A673 (cell line): ENCODE measurements around the gene RMDN3. TPM values are rescaled to one million over a fixed set of nuclear protein-coding genes. Genes with fewer than 3 reads are reported as not detected.

ENCODE experiments used
- BruUV-seq: library from RNA; stranded (reverse); fragments of 400-500 nt; replicated peaks from 2 replicates; lab custom pipeline; 2021; lab: Mats Ljungman, UMichigan
- CTCF ChIA-PET: fragments of 300-600 bp; sonication (Branson Sonifier 250); formaldehyde crosslinking; loops from one replicate; lab custom pipeline; 2022; ENCODE audit warnings: antibody characterized with exemption; lab: Charles Lee
- POLR2A ChIA-PET: fragments of 300-600 bp; sonication (Branson Sonifier 250); formaldehyde crosslinking; loops from one replicate; lab custom pipeline; 2022; ENCODE audit warnings: antibody characterized with exemption; ENCODE audit not compliant: low non-redundant PET; lab: Charles Lee
- DNase-seq: peaks from one replicate; pipeline ENCODE4 v3.0.0-alpha.2; 2015; ENCODE audit warnings: low spot score
- H3K27ac ChIP-seq: fragments of 200-600 bp; sonication (generic); 2 replicates; pipeline ENCODE4 v1.5.1; 2016; ENCODE audit warnings: mixed run types, low read depth, mild to moderate bottlenecking, mixed read lengths, antibody characterized with exemption, low read length; ENCODE audit not compliant: poor library complexity, severe bottlenecking
- H3K27me3 ChIP-seq: fragments of 200-600 bp; sonication (generic); replicated peaks from 2 replicates; pipeline ENCODE4 v1.6.1; 2017; ENCODE audit warnings: mixed run types, low read depth, mild to moderate bottlenecking, mixed read lengths, antibody characterized with exemption, low read length; ENCODE audit not compliant: insufficient read depth, poor library complexity
- H3K36me3 ChIP-seq: fragments of 200-600 bp; sonication (generic); 2 replicates; pipeline ENCODE4 v1.6.1; 2016; ENCODE audit warnings: mixed run types, mild to moderate bottlenecking, mixed read lengths, antibody characterized with exemption, low read length; ENCODE audit not compliant: insufficient read depth, poor library complexity, severe bottlenecking
- H3K4me1 ChIP-seq: fragments of 200-600 bp; sonication (generic); 2 replicates; pipeline ENCODE4 v1.6.1; 2017; ENCODE audit warnings: mixed run types, mild to moderate bottlenecking, mixed read lengths, antibody characterized with exemption, low read length; ENCODE audit not compliant: insufficient read depth, poor library complexity, severe bottlenecking
- H3K4me3 ChIP-seq: fragments of 200-600 bp; sonication (generic); 2 replicates; pipeline ENCODE4 v1.5.1; 2016; ENCODE audit warnings: low read depth, mixed run types, mild to moderate bottlenecking, mixed read lengths, low read length; ENCODE audit not compliant: poor library complexity, severe bottlenecking
- H3K9me3 ChIP-seq: fragments of 200-600 bp; sonication (generic); 2 replicates; pipeline ENCODE4 v1.6.1; 2016; ENCODE audit warnings: mixed run types, low read depth, mild to moderate bottlenecking, mixed read lengths, antibody characterized with exemption, low read length; ENCODE audit not compliant: poor library complexity, severe bottlenecking
- EZH2 ChIP-seq: fragments of 200-600 bp; sonication (generic); IDR thresholded peaks from 2 replicates; pipeline ENCODE4 v1.6.1; 2017; ENCODE audit warnings: borderline replicate concordance, low read depth, mild to moderate bottlenecking, mixed read lengths, antibody characterized with exemption, low read length; ENCODE audit not compliant: poor library complexity, severe bottlenecking
- intact Hi-C: fragments of 100-400 bp; cut with micrococcal nuclease; formaldehyde crosslinking; loops from one replicate; pipeline ENCODE4 v1.10.0; 2022; ENCODE audit not compliant: unreplicated experiment
- total RNA-seq: library from RNA; stranded (reverse); gene quantifications from 2 replicates; pipeline ENCODE4 v1.2.3, GENCODE V29; 2021
- TF ChIP-seq, protein P1 (sequence below): fragments of 300-800, 200-600 bp; sonication (generic); conservative IDR thresholded peaks from 2 replicates; pipeline ENCODE4 v1.5.1; 2017; ENCODE audit warnings: low read depth, mild to moderate bottlenecking, antibody characterized with exemption, low read length, moderate library complexity, mixed read lengths

The RMDN3 gene
- total RNA-seq, 1 experiment from 2014 or later: 50.8 TPM

DNA sequence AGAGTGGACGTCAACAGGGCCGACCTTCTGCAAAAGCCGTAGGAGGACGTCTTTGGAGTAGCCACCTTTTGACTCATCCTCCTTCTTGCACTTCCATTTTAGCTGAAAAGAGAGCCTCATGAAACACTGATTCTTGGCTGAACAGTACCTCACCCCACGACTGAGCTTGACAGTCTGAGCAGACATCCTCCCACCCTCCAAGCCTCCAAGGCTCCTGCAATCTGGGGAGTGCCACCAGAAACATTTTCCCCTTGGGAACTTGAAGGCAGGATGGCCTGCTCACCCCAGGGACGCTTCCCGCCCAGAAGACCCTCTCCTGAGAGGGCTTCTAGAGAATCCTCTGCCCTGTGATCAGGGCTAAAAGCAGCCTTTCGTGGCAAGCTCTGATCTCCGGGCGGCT, 20.0 kb upstream of the RMDN3 start:
- Histone ChIP-seq H3K4me1 (no peaks in the 10 kb centered on the region), H3K4me3 (no peak overlapping the region), H3K27ac (no peak overlapping the region), H3K27me3 (no peaks in the 10 kb centered on the region), H3K9me3 (no peaks in the 10 kb centered on the region), H3K36me3 (peaks cover 33% of the 10 kb centered on the region)
- TF ChIP-seq EZH2: no peak
- TF ChIP-seq, protein P1, sequence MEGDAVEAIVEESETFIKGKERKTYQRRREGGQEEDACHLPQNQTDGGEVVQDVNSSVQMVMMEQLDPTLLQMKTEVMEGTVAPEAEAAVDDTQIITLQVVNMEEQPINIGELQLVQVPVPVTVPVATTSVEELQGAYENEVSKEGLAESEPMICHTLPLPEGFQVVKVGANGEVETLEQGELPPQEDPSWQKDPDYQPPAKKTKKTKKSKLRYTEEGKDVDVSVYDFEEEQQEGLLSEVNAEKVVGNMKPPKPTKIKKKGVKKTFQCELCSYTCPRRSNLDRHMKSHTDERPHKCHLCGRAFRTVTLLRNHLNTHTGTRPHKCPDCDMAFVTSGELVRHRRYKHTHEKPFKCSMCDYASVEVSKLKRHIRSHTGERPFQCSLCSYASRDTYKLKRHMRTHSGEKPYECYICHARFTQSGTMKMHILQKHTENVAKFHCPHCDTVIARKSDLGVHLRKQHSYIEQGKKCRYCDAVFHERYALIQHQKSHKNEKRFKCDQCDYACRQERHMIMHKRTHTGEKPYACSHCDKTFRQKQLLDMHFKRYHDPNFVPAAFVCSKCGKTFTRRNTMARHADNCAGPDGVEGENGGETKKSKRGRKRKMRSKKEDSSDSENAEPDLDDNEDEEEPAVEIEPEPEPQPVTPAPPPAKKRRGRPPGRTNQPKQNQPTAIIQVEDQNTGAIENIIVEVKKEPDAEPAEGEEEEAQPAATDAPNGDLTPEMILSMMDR: no peak
- no peak for DNase-seq
- ChIA-PET POLR2A (no interaction called here), CTCF (no interaction called here)
- intact Hi-C loops: no loop called here
- no TSS peak for BruUV-seq

DNA sequence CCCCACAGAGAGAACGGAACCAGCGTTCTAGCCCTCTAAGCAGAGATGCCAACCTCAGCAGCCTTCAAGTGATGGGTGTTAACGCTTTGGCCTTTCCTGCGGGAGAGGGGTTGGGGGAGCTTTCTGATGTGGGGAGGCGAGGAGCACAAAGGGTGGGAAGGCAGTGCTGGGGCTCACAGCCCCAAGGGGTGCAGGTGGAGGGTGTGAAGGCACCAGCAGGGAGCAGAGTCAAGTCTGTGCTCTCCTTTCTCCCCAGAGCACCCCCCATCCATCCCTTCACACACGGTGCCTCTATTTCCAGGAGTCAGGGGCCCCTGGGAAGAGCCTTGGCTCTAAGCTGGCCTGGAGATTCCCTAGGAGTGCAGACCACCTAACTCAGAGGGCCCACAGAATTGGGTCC, 18.8 kb upstream of the RMDN3 start:
- H3K4me3 ChIP-seq: no peak overlapping the region
- H3K9me3 ChIP-seq: no peaks in the 10 kb centered on the region
- intact Hi-C loops: no loop called here
- no TSS peak for BruUV-seq
- ChIA-PET POLR2A (no interaction called here), CTCF (no interaction called here)
- H3K4me1 ChIP-seq: peaks cover 11% of the 10 kb centered on the region
- H3K36me3 ChIP-seq: peaks cover 26% of the 10 kb centered on the region
- no peak for DNase-seq
- H3K27me3 ChIP-seq: no peaks in the 10 kb centered on the region
- TF ChIP-seq, protein P1: no peak
- TF ChIP-seq EZH2: no peak
- H3K27ac ChIP-seq: no peak overlapping the region

DNA sequence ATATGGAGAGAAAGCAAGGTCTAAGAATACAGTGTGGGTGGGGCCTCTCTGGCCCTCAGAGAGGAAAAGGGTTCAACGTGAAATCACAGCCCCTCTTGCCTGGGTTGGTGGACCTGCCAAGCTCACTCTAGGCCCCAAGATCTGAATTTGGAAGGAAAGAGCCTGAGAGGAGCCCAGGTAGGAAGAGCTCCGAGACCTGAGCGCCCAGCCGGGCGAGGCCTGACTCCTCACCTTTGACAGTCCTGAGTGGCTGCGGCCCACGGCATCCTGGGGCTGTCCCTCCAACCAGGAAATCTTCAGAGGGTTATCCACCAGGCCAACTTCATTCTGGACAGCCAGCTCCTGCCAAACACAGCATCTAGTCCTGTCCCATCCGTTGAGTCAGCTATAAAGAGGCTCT, 18.4 kb upstream of the RMDN3 start:
- POLR2A ChIA-PET: no interaction called here
- Histone ChIP-seq H3K27me3 (no peaks in the 10 kb centered on the region), H3K36me3 (peaks cover 22% of the 10 kb centered on the region), H3K4me3 (no peak overlapping the region), H3K4me1 (peaks cover 15% of the 10 kb centered on the region), H3K27ac (no peak overlapping the region), H3K9me3 (no peaks in the 10 kb centered on the region)
- BruUV-seq: no TSS peak
- CTCF ChIA-PET: no interaction called here
- DNase-seq: no peak
- TF ChIP-seq, protein P1: no peak
- no peak for TF ChIP-seq EZH2
- intact Hi-C loops: no loop called here
